Neural progenitor cell (in vitro differentiated cells): ENCODE results near the gene ST6GAL1. TPM values are rescaled to one million over a fixed set of nuclear protein-coding genes. Genes with fewer than 3 reads are reported as not detected.

ENCODE experiments used
- DNase-seq: peaks from one replicate; pipeline ENCODE4 v3.0.0-alpha.2; 2016; ENCODE audit warnings: low spot score
- H2AFZ ChIP-seq: fragments of 200-600 bp; sonication (generic); replicated peaks from 2 replicates; pipeline ENCODE4 v1.6.1; 2016; ENCODE audit warnings: antibody characterized with exemption
- H3F3A ChIP-seq: fragments of 200-600 bp; sonication (generic); 2 replicates; pipeline ENCODE4 v1.6.1; 2016; ENCODE audit warnings: antibody characterized with exemption, low read depth
- H3K27ac ChIP-seq: fragments of 200-600 bp; sonication (generic); 2 replicates; pipeline ENCODE4 v1.5.1; 2016; ENCODE audit warnings: mild to moderate bottlenecking
- H3K27me3 ChIP-seq: fragments of 200-600 bp; sonication (generic); 2 replicates; pipeline ENCODE4 v1.6.1; 2016; ENCODE audit warnings: mild to moderate bottlenecking, moderate library complexity
- H3K36me3 ChIP-seq: fragments of 200-600 bp; sonication (generic); 2 replicates; pipeline ENCODE4 v1.5.1; 2016
- H3K4me1 ChIP-seq: fragments of 200-600 bp; sonication (generic); 2 replicates; pipeline ENCODE4 v1.6.1; 2016; ENCODE audit warnings: mixed run types
- H3K4me2 ChIP-seq: fragments of 200-600 bp; sonication (generic); 2 replicates; pipeline ENCODE4 v1.6.1; 2016
- H3K4me3 ChIP-seq: fragments of 200-600 bp; sonication (generic); 2 replicates; pipeline ENCODE4 v1.5.1; 2016
- H3K79me2 ChIP-seq: fragments of 200-600 bp; sonication (generic); 2 replicates; pipeline ENCODE4 v1.6.1; 2016; ENCODE audit warnings: low read depth
- H3K9ac ChIP-seq: fragments of 200-600 bp; sonication (generic); 2 replicates; pipeline ENCODE4 v1.6.1; 2016
- H3K9me3 ChIP-seq: fragments of 200-600 bp; sonication (generic); 2 replicates; pipeline ENCODE4 v1.5.1; 2016; ENCODE audit warnings: low read depth
- H4K20me1 ChIP-seq: fragments of 200-600 bp; sonication (generic); 2 replicates; pipeline ENCODE4 v1.6.1; 2016; ENCODE audit warnings: low read depth
- H3K27ac Mint-ChIP-seq: 3 replicates; pipeline ENCODE4 v1.8.0; 2021; ENCODE audit warnings: mixed read lengths
- H3K27me3 Mint-ChIP-seq: 2 replicates; pipeline ENCODE4 v1.8.0; 2022; ENCODE audit warnings: low read depth, mild to moderate bottlenecking, inconsistent platforms, moderate library complexity, mixed read lengths; ENCODE audit not compliant: insufficient read depth
- H3K36me3 Mint-ChIP-seq: 3 replicates; pipeline ENCODE4 v1.8.0; 2021; ENCODE audit warnings: mixed read lengths
- H3K4me1 Mint-ChIP-seq: 3 replicates; pipeline ENCODE4 v1.8.0; 2021; ENCODE audit warnings: mixed read lengths
- H3K4me3 Mint-ChIP-seq: 3 replicates; pipeline ENCODE4 v1.8.0; 2021; ENCODE audit warnings: mild to moderate bottlenecking, moderate library complexity, mixed read lengths
- H3K9me3 Mint-ChIP-seq: 3 replicates; pipeline ENCODE4 v1.8.0; 2020; ENCODE audit warnings: mixed read lengths
- EZH2 ChIP-seq: fragments of 200-600 bp; sonication (generic); IDR thresholded peaks from 2 replicates; pipeline ENCODE4 v1.6.1; 2017; ENCODE audit warnings: antibody characterized with exemption, mild to moderate bottlenecking, moderate library complexity
- EZH2phosphoT487 ChIP-seq: fragments of 200-600 bp; sonication (generic); IDR thresholded peaks from 2 replicates; pipeline ENCODE4 v1.6.1; 2017; ENCODE audit warnings: antibody characterized with exemption
- total RNA-seq: library from RNA; depleted of rRNA; stranded (reverse); fragments of >200 nt; gene quantifications from 2 replicates; pipeline ENCODE4 v1.2.3, GENCODE V29; 2015; ENCODE audit warnings: low replicate concordance
- TF ChIP-seq, protein P1 (sequence below): fragments of 200-600 bp; sonication (generic); IDR thresholded peaks from 2 replicates; pipeline ENCODE4 v1.5.1; 2017; ENCODE audit warnings: antibody characterized with exemption, mild to moderate bottlenecking

Gene ST6GAL1
- total RNA-seq, 1 donor from 2014 or later: 27.3 TPM

DNA sequence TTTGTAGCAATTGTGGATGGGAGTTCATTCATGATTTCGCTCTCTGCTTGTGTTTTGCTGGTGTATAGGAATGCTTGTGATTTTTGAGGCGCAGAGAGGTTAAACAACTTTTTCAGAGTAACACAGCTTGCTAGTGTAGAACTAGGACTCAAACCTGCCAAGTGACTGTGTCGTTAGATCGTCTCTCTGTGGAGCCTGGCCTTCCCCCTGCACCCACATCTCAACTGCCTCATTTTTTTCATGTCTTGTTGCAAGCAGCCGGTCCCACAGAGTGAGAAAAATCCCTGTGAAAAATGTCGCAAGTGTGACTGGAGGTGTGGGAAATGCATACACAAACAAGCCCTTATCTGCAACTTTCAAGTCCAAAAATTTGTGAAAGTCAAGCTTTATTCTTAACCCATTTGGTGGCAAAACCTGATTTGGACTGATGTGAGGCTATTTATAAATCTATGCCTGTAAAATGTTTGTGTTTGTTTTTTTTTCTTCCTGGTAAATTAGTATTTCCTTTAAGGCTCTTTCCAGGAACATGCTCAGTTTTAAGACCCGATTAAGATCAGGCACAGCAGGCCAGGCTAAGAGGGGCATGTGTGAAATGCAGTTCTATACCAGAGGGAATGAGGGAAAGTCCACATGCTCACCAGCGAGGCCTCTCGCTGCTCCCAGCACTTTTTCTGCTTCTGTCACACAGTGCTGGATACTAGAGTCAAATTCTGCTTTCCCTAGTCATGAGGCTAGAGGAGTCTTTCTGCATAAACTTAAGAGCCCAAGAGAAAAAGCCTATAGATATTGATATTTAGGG is 25.8 kb downstream of the ST6GAL1 start:
- H3K27me3 Mint-ChIP-seq: peaks cover under 1% of the 10 kb centered on the region

DNA sequence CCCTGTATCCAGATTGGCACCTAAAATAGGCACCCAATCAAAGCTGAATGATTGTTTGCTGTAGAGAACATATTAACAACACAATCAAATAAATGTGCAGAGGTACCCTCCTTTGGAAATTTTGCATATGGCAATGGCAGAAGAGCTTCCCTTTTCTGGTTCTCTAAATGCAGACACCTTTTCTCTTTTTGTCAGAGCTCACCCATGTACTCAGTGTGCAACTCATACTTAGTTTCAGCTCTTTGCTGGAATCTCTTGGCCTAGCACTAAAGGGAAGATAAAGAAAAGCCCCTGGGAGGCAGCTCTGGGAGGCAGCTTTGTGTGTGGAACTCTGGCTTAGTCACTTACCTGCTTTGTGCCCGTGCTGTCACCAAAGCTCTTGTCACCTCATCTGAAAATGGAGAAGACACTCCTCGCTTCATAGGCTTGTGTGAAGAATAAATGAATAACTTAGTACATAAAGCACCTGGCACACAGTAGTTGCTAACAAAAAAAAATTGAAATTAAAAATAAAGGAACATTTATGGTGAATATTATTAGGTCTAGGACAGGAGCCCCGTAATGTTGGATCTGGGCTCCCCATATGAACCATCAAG is 28.8 kb downstream of the ST6GAL1 start:
- no peak overlapping the region for H3K27ac ChIP-seq
- H3K9me3 ChIP-seq: no peaks in the 10 kb centered on the region

More for the DNA sequence above, 25.8 kb downstream of the ST6GAL1 start:
- no peak overlapping the region for H3K4me3 Mint-ChIP-seq
- peaks cover 10% of the 10 kb centered on the region for H3K9me3 Mint-ChIP-seq
- H3F3A ChIP-seq: no peaks in the 10 kb centered on the region
- H3K4me1 ChIP-seq: no peaks in the 10 kb centered on the region
- H3K79me2 ChIP-seq: peaks cover 86% of the 10 kb centered on the region
- H3K36me3 Mint-ChIP-seq: peaks cover 13% of the 10 kb centered on the region
- no peak overlapping the region for H3K4me2 ChIP-seq
- TF ChIP-seq EZH2phosphoT487 (no peak), EZH2 (no peak)
- TF ChIP-seq, protein P1, sequence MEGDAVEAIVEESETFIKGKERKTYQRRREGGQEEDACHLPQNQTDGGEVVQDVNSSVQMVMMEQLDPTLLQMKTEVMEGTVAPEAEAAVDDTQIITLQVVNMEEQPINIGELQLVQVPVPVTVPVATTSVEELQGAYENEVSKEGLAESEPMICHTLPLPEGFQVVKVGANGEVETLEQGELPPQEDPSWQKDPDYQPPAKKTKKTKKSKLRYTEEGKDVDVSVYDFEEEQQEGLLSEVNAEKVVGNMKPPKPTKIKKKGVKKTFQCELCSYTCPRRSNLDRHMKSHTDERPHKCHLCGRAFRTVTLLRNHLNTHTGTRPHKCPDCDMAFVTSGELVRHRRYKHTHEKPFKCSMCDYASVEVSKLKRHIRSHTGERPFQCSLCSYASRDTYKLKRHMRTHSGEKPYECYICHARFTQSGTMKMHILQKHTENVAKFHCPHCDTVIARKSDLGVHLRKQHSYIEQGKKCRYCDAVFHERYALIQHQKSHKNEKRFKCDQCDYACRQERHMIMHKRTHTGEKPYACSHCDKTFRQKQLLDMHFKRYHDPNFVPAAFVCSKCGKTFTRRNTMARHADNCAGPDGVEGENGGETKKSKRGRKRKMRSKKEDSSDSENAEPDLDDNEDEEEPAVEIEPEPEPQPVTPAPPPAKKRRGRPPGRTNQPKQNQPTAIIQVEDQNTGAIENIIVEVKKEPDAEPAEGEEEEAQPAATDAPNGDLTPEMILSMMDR: no peak
- DNase-seq: no peak
- peaks cover 10% of the 10 kb centered on the region for H3K4me1 Mint-ChIP-seq
- no peak overlapping the region for H3K4me3 ChIP-seq
- H3K27ac Mint-ChIP-seq: no peak overlapping the region
- no peaks in the 10 kb centered on the region for H3K9me3 ChIP-seq
- H2AFZ ChIP-seq: no peak overlapping the region
- no peaks in the 10 kb centered on the region for H3K36me3 ChIP-seq
- H3K9ac ChIP-seq: no peak overlapping the region
- no peak overlapping the region for H3K27ac ChIP-seq
- no peaks in the 10 kb centered on the region for H3K27me3 ChIP-seq
- peaks cover 25% of the 10 kb centered on the region for H4K20me1 ChIP-seq

DNA sequence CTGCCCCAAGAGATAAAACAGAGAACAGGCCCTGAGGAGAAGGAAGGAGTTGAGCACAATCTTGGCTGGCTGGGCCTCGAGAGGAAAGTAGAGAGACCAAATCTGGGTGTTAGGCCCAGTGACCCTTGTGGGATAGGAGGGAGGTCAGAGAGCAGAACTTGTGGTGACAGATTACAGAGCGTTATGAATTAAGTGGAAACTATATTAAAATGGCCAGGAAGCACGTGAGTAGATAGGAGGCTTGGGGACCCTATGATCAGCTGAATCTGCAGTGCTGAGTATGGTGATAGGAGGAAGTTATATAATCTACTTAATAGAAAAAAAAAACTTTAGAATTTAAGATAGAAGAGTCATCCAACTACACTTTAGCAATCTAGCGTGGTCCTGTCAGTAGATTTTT is 30.0 kb downstream of the ST6GAL1 start:
- H3K27ac Mint-ChIP-seq: no peak overlapping the region
- Histone ChIP-seq H3K27ac (no peak overlapping the region), H3K79me2 (peaks cover 45% of the 10 kb centered on the region)

More for the DNA sequence above, 28.8 kb downstream of the ST6GAL1 start:
- Histone ChIP-seq H3K4me3 (no peak overlapping the region), H3K36me3 (no peaks in the 10 kb centered on the region), H3K4me2 (no peak overlapping the region), H3K9ac (no peak overlapping the region), H3F3A (peaks cover 10% of the 10 kb centered on the region), H3K79me2 (peaks cover 57% of the 10 kb centered on the region), H4K20me1 (peaks cover 49% of the 10 kb centered on the region), H3K27me3 (no peaks in the 10 kb centered on the region), H3K4me1 (peaks cover 15% of the 10 kb centered on the region), H2AFZ (no peak overlapping the region)
- H3K27ac Mint-ChIP-seq: no peak overlapping the region
- peaks cover 9% of the 10 kb centered on the region for H3K4me1 Mint-ChIP-seq
- no peak overlapping the region for H3K4me3 Mint-ChIP-seq
- TF ChIP-seq, protein P1: no peak
- TF ChIP-seq EZH2phosphoT487 (no peak), EZH2 (no peak)
- peaks cover 6% of the 10 kb centered on the region for H3K9me3 Mint-ChIP-seq
- H3K27me3 Mint-ChIP-seq: peaks cover 3% of the 10 kb centered on the region
- peaks cover 4% of the 10 kb centered on the region for H3K36me3 Mint-ChIP-seq
- DNase-seq: no peak

More for the DNA sequence above, 30.0 kb downstream of the ST6GAL1 start:
- Mint-ChIP-seq H3K9me3 (peaks cover 2% of the 10 kb centered on the region), H3K27me3 (peaks cover 3% of the 10 kb centered on the region), H3K4me3 (no peak overlapping the region), H3K4me1 (peaks cover 17% of the 10 kb centered on the region), H3K36me3 (peaks cover 4% of the 10 kb centered on the region)
- Histone ChIP-seq H3K4me3 (no peak overlapping the region), H3F3A (peaks cover 20% of the 10 kb centered on the region), H2AFZ (no peak overlapping the region), H3K4me1 (peaks cover 27% of the 10 kb centered on the region), H3K27me3 (no peaks in the 10 kb centered on the region), H3K36me3 (no peaks in the 10 kb centered on the region), H4K20me1 (peaks cover 56% of the 10 kb centered on the region), H3K4me2 (no peak overlapping the region), H3K9ac (no peak overlapping the region), H3K9me3 (no peaks in the 10 kb centered on the region)
- TF ChIP-seq EZH2phosphoT487: no peak
- TF ChIP-seq, protein P1: no peak
- no peak for DNase-seq
